Esophagus mucosa (tissue), 1 donor: ENCODE data around the gene AQP12A. TPM values are rescaled to one million over a fixed set of nuclear protein-coding genes. Genes with fewer than 3 reads are reported as not detected.
"Not testable (repeated sequence)": the region's sequence is repeated elsewhere in the genome, so short reads cannot be mapped to it uniquely, and the experiment has no call there.

Source experiments
- ATAC-seq: fragments of 200-7000 bp; cut with Tn5 transposase; one replicate; pipeline ENCODE4 v1.9.1; 2020
- total RNA-seq: library from RNA; stranded (reverse); gene quantifications from one replicate; pipeline ENCODE4 v1.2.4, GENCODE V29; 2023
- donor health status: DM: yes; HTN: yes; CAD: no.

Gene AQP12A
- total RNA-seq, 1 donor from 2014 or later, result not detected

DNA sequence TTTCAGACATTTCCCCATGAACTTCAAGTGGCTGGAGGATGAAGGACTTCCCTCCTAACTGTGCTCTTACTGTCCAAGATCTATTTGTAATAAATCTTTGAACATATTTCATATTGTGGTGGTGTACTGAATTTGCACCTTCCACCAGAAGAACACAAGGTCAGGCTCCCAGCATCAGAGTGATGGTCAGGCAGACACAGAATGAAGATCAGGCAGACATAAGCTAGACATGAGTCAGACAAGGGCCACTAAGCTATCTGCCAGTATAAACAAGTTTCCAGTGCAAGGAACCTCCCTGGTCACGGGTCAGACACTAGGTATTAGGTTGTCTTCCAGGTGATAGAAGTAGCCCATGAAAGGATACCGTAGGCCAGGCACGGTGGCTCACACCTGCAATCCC is 29.0 kb upstream of the AQP12A start:
- peak; percentile 36 for ATAC-seq

DNA sequence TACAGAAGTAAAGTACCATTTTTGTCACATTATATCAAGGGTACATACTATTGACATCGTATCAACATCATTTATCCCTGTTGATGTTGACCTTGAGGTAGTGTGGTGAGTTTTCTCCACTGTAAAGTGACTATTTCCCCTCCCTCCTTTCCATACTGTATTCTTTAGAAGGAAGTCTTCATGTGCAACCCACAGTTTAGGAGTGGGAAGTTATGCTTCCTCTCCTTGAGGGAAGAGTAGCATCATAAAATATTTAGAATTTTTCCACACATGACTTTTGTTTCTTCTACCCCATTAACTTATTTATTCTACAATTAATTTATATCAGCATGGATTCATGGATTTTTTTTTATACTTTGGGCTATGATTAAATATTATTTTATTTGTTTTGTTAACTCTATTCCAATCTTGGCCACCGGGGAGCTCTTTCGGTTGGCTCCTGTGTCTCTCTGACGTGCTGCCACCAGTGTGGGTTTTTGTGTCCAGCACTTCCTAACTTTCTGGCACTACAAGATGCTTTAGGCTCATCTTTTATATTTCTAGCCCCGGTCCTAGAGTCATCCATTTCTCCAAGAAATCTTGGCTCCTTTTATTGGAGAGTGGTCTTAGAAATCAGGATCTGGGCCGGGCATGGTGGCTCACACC is 28.0 kb upstream of the AQP12A start:
- ATAC-seq, result no peak

DNA sequence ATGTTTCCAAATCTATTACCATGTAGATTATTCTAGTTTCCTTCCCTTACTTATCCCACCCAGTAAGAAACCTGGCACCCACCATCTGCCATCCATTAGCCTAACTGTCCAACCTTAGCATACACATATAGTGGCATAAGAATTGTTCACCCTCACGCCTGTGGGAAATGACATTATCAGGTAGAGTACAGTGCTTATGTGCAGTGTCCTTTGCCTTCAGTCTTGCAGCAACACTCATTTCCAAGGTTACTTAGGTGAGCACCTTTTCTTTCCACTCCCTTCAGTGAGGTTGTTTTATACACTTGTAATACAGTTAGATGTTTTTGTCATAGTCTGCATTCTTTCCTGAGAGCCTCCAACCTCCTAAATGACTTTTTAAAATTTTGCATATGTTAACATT is 27.0 kb upstream of the AQP12A start:
- no peak for ATAC-seq

DNA sequence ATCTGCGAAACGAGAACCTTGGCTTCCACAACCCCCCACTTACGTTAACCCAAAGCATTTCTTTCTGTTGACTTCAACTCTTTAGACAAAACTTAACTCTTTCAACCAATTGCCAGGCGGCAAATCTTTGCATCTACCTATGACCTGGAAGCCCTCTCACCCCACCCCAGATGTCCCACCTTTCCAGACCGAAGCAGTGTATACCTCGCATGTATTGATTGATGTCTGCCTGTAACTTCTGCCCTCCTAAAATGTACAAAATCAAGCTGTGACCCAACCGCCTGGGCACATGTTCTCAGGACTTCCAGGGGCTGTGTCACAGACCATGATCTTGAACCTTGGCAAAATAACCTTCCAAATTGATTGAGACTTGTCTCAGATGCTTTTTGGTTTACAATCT is 21.3 kb upstream of the AQP12A start:
- no peak for ATAC-seq

DNA sequence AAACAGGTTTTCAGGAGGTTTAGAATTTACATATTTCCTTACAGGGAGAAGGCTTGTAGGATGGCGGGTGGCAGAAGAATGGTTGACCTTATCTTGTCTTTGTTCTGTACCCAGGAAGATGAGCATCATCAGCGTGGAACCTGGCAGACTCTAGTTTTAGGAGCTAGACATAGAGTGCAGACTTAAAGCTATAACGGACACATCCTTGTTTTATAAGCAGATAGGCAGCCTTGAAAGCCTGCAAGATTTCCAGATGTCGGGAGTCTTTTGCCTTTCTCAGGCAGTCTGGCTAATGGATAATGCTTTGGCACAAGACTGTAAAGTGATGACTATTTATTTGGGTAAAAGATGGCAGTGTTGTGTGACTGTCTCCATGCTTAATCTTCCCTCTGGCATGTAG is 20.7 kb upstream of the AQP12A start:
- no peak for ATAC-seq

DNA sequence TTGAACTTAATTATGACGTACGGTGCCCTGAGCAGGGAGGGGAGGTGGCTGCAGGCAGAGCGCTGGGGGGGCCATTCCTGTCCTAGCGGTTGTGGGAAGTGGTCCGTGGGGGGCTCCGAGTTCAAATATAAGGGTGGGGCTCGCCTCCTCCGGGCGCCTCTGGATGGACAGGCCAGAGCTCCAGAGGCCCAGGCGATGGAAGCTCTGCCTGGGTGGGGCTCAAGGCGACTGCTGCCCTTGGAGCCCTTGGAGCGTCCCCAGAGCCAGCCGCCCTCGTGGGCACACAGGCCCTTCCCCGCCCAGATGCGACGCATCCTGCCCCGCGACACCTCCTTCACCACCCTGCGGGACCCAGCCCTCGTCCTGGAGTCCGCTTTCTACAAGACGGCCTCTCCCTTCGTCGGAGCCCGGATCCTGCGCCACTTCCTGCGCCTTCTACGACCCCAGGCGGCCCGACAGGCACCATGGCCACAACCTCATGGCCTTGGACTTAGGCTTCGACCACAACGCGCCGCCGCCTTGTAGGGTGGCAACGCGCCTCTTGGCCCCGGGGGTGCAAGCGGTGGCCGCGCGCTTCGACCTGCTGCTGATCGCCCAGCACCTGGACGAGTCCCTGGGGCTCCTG is 19.5 kb upstream of the AQP12A start:
- no peak for ATAC-seq

DNA sequence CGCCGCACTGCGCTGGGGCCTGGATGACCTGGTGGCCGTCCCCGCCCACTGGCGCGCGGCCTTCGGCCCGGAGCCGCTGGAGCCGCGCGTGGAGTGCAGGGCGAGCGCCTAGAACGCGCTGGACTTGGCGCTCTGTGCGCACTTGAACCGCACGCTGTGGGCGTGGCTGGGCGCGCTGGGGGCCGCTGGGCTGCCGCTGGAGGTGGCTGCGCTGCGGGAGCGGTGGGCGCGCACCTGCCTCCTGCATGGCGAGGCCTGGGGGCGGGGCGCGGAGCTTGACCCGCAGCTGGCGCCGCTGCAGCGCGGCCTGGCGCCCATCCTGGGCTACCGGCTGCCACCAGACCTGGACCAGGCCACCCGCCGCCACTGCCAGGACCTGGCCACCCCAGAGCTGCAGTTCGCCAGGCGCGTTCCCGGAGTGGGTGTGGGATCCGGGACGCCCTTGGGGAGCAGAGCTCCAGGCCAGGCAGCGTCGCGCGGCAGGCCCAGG is 18.9 kb upstream of the AQP12A start:
- ATAC-seq, result no peak

DNA sequence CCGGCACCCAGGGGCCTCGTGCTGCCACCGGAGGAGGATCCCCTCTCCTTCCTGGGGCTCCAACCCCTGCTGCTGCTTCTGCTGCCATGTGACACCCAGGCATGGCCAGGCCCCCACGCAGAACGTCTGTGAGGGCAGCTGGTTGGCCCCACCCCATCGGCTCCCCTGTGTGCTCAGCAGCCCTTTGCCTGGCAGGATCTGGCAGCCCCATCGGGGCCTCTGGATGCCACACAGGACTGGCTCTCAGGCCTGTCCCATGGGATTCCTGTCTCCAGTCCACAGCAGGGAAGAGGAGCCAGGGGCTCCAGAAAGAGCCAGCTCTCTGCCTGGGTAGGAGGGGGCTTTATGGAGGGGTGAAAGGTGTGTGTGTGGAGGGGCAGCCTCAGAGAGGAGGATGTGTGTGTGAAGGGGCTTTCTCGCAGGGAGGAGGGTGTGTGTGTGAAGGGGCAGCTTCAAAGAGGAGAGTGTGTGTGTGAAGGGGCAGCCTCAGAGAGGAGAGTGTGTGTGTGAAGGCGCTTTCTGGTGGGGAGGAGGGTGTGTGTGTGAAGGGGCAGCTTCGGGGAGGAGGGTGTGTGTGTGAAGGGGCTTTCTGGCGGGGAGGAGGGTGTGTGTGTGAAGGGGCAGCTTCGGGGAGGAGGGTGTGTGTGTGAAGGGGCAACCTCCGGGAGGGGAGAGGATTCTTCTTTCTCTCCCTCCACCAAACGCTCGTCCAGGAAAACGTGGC is 17.0 kb upstream of the AQP12A start:
- ATAC-seq, result not testable (repeated sequence)

DNA sequence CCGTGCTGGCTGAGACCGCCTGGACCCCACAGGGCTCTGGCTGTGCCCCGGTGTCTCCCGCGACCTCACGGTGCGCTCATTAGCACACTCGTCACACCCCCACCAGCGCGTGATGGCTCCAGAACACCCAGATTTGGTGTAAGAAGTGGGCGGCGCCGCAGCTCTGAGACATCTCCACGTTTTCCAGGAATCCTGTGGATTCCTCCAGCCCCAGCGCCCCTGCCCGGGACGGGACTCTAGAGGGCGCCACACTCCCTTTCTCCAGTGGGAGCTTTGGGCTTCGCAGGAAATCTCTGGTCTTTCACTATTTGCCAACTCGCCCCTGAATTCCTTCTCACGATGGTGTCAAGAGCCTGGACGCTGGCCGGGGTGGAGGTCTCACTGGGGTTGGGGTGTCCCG is 16.3 kb upstream of the AQP12A start:
- ATAC-seq, result peak; percentile 24

DNA sequence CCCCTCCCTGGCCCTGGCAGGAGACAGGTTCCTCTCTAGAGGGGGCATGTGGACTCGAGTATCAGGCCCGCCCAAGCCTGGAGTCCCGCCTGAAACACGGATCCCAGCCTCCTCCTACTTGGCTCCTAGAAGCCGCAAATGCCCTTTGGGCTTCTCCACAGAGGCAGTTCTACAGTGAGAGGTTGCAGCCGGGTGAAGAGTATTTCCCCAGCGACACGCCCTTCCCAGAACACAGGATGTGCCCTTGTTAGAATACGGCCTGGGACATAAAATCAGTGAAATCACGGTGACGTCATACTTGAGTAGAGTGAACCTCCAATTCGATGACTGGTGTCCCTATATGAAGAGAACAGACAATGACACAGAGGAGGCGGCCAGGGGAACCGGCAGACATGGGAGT is 13.6 kb upstream of the AQP12A start:
- not testable (repeated sequence) for ATAC-seq

DNA sequence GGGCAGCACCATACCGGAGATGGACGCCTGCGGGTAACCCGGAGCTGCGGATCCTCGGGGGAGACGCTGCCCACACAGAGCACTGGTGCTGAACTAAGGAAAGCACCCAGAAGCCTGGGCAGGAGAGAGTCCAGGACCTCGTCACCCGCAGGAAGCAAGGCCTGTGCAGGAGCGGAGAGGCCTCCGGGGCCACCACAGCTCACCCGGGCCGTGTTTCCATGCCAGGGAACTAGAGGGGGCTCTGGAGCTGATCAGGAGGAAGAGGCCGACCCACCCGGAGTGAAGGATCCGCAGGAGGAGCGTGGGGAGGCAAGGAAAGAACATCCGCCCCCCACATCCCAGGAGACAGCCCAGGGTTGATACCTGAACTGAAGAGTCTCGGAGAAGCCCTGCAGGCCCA is 12.8 kb upstream of the AQP12A start:
- not testable (repeated sequence) for ATAC-seq

DNA sequence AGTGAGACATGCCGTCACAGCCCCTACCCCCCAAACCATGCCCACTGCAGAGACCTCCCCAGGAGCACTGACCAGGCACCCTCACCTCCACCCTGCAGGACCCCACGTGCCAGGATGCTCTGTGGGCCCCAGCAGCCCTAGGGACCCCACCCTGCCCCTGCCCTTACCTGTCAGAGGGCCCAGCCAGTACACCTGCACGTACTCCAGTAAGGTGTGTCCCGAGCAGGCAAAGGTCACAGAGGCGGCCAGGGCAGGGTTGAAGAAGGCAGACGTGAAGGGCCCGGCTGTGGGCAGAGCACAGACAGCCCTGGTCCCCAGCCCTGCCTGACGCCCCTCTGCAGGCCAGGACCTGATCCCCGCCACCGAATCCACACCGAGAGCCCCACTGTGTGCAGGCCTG is 11.5 kb upstream of the AQP12A start:
- not testable (repeated sequence) for ATAC-seq

DNA sequence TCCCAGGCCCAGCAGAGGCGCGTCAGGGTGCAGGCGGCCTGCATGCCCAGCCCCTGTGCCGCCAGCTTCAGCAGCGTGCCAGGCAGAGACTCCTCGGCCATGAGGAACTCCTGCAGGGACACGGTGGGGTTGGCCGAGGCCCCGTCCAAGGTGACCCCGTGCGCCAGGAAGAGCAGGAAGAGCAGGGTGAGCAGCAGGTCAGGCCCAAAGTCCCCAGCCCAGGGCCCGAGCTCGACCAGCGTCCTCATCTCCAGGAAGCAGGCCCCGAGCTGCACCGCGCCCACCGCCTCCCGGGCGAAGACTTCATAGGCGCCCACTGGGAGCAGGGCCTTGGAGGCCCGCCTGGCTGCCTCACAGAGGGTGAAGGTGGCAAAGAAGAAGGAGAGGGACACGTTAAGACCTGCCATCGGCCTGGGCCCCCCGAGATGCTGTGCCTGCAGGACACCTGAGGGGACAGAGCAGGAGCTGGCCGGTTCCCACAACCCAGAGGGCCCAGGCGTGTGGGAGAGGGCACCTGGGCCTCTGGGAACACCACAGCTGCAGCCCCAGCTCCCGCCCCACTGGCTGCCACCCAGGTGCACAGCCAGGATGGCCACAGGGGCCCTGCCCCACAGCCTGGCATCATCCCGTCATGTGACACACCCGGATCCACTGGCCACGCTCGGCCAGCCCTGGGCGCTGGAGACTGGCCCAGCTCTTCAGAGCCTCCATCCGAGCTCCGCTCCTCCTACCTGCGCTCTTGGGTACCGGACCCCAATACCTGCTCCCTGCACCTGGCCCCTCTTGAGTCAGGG is 9.0 kb upstream of the AQP12A start, which contains the start of gene AQP12B:
TSS of gene AQP12B (minus strand) at position 455 of the 794 bp plus-strand sequence. CDS start at position 407, 48 bp downstream.
- ATAC-seq, result peak; percentile 7

DNA sequence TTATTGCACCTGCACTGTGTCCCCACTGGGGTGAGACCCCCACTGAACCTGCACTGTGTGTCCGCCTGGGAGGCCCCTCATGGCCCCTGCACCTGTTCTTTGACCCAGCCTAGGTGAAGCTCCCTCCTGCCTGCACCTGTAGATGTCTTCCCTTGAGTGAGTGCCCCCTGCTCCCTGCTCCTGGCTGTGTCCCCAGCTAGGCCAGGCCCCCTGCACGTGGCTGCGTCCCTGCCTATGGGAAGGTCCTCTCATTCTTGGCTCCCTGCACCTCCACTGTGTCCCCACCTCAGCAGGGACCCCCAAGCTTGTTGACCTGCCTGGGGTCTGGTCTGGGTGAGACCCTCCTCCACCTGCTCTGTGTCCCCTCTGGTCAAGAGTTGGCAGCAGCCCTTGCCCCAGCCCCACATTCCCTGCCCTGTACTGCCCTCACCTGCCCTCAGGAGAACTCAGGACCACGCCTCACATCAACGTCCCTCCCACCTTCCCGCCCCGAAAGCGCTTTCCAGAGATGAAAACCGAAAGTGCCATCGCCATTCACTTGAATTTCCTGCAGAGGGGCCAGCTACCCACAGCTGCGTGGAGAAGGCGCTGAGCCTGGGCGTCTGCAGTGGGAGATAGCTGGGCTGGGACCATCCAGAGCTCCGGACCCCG is 8.2 kb upstream of the AQP12A start:
- ATAC-seq, result not testable (repeated sequence)

DNA sequence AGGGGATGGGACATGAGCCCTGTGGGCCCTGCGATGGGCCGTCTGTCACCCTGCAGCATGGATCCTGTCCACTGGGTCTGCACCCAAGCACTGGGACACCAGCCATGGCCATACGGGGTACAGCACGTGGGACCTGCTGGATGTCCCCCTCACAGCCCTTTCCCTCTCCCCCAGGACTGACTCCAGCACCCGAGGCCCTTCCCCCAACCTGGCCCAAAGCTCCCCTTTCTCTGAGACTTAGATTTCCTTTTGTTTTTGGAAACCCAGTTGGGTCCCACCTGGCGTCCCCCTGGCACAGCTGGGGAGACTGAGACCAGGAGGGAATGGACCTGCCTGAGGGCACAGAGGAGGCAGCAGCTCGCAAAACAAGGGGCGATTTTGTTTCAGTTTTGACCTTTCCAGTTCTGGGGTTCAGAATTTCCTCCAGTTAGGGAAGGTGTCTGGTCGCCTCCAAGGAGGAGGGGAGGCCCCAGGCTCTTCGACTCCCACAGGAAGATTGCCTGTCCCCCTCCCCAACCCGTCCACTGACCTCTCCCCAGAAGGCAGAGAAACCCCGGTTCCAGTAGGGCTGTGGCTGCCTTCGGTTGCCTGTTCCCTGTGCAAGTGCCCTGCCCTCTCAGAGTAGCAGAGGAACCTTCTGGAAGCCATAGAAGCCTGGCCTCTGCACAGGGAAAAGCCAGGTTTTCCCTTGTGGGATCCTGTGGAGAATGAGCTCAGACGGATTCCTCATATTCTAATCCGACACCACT is 7.5 kb upstream of the AQP12A start:
- not testable (repeated sequence) for ATAC-seq

DNA sequence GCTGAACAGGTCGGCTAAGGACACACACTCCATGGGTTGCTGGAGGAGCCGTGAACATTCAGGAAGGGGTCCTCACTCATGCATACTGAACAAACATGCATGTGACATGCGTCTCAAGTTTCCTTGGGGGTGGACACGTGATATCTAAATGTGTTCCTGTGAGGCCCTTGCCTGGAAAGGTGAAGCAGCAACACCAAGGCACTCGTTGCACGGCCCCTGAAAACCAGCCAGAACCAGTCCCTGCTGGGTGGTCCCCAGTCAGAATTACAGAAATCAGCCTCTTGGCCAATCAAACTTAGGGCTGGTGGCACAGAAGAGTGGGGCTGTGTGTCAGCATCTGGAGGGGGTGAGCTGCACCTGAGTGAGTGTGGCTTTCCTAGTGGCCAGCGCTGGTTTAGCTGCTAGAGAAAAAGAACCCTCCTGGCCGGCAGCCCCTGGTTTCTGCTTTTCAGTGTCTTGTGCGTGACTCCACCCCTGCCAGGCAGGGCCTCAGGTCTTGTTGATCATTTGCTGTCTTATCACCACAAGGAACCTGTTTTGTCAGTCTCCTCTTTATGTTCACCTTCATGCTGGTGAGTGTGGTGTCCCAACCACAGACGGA is 5.8 kb upstream of the AQP12A start:
- no peak for ATAC-seq

DNA sequence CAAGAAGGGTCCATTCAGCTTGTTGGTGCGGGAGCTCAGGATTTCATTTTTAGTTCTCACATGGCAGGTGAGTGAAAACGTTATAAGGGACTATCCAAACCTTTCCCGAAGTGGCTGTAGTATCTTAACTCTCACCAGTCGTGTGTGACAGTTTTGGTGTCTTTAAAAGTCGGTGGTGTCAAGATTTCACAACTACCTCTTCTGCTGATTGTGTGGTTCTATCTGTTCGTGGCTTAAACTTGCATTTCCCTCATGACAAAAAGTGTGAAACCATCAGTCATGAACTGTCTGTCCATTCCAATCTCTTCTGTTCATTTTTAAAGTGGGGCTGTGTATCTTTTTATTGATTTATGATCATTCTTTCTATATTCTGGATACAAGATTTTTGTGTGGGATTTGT is 5.2 kb upstream of the AQP12A start:
- no peak for ATAC-seq

DNA sequence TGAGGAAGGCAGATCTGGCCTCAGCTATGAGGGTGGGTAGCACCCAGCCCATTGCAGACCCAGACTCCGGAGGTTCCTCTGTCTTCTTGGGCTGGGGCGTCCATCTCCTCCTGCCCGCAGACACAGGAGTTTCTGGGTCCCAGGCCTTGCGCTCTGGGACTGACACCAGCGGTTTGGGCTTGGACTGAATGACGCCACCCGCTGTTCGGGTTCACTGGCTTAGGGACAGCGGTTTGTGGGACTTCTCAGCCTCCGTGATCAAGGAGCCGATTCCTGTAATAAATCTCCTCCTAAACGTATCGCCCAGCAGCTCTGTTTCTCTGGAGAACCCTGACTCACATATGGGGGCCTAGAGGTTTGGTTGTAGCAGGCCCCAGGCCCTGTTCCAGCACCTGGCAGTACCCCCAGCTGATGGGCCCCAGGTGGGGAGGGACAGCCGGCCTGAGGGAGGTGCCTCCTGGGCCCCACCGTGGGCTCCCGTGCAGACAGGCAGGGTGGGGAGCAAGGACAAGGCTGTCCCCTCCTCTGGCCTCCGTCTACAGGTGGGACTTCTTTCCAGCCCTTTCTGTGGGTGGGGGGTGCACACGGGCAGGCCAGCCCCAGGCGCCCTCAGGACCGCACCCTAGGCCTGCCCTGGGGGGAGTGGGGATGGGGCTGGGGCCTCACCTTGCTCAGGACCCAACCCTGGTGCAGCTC is 4.5 kb upstream of the AQP12A start:
- no peak for ATAC-seq

DNA sequence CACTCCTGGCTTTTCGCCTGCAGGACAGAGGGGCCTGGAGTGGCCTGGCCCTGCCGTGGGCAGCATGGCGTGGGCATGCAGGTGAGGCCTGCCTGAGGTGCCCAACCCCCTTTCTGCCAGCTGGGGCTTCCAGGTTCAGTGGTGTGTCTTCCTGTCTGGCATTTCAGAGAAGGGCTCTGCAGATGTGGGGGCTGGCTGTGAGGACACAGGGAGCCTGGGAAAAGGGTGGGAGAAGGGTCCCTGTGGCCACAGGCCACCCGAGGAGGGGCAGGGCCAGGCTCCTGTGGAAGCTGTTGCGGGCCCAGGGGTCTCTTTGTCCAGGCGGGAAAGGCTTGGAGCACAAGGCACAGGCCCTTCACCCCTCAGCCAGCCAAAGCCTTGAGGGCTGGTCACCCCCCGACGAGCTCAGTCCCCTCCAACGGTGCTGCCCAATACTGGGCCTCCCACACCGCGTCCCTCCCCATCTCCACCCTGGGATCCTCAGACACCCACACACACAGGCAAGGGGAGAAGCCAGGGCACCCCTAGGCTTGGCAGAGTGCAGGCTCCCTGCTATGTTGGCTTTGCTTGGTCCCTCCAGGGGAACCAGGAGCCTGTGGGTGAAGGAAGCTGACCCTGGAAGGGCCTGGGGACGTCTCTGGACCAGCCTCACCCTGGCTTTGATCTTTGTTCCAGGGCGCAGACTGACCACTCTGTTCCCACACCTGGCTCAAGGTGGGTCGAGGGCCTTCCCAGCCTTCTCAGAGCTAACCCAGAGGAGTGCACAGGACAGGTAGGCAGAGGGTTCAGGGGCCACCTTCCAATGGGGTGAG is 3.7 kb upstream of the AQP12A start:
- ATAC-seq, result no peak

DNA sequence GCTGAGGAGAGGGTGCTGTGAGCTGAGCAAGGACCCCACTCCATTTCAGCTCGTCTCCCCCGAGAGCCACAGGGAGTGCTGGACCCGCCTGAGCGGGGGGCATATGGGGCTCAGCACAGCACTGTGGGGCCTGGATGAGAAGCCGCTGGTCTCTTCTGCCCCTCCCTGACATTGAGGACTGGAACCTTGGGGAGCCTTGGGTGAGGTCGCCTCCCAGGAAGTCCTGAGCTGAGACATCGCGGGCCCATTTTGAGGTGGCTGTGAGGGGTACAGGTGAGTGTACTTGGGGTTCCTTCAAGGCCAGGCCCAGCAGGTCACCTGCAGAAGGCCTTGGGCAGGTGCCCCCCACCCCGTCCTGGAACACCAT is 3.1 kb upstream of the AQP12A start:
- ATAC-seq, result no peak
